Measurements from ENCODE around the gene RNF187.

RNF187 gene

GRCh38 chr1:228543396-228543795 is 56.2 kb downstream of the RNF187 start (continued):
- TF ChIP-seq, protein P1, sequence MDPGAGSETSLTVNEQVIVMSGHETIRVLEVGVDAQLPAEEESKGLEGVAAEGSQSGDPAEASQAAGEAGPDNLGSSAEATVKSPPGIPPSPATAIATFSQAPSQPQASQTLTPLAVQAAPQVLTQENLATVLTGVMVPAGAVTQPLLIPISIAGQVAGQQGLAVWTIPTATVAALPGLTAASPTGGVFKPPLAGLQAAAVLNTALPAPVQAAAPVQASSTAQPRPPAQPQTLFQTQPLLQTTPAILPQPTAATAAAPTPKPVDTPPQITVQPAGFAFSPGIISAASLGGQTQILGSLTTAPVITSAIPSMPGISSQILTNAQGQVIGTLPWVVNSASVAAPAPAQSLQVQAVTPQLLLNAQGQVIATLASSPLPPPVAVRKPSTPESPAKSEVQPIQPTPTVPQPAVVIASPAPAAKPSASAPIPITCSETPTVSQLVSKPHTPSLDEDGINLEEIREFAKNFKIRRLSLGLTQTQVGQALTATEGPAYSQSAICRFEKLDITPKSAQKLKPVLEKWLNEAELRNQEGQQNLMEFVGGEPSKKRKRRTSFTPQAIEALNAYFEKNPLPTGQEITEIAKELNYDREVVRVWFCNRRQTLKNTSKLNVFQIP (CRISPR knock-in tag; IDR thresholded peaks at IDR 0.05; ENCODE audit: borderline replicate concordance, low read depth) = no peak
- no peak for TF ChIP-seq ISL1 (CRISPR knock-in tag; IDR thresholded peaks at IDR 0.05)
- no peak for TF ChIP-seq RARB (CRISPR knock-in tag; IDR thresholded peaks at IDR 0.05)
- TF ChIP-seq ZNF565 (CRISPR knock-in tag; conservative IDR thresholded peaks at IDR 0.05; ENCODE audit: low read depth) = no peak
- no peak for TF ChIP-seq GLIS3 (CRISPR knock-in tag; IDR thresholded peaks at IDR 0.05)

DNA sequence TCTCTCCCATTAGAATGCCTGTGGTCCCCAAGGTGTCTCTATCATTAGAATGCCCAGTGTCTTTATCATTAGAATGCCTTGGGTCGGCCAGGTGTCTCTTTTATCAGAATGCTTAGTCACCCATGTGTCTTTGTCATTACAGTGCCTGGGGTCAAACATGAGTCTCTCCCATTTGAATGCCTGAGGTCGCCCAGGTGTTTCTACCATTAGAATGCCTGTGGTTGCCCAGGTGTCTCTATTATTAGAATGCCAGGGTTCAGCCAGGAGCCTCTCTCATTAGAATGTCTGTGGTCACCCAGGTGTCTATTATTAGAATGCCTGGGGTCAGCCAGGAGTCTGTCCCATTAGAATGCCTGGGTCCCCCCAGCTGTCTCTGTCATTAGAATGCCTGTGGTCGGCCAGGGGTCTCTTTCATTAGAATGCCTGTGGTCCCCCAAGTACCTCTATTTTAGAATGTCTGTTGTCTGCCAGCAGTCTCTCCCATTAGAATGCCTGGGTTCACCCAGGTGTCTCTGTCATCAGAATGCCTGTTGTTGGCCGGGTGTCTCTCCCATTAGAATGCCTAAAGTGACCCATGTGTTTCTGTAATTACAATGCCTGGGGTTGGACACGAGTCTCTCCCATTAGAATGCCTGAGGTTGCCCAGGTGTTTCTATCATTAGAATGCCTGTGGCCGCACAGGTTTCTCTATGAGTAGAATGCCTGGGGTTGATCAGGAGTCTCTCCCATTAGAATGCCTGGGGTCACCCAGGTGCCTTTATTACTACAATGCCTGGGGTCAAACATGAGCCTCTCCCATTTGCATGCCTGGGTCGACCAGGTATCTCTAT is 57.1 kb downstream of the RNF187 start:
- no peak for ATAC-seq
- TF ChIP-seq ZFP30 (CRISPR knock-in tag; IDR thresholded peaks at IDR 0.05) = no peak
- TF ChIP-seq ISL1 (CRISPR knock-in tag; IDR thresholded peaks at IDR 0.05) = no peak
- no peak for TF ChIP-seq BACH2 (CRISPR knock-in tag; IDR thresholded peaks at IDR 0.05; ENCODE audit: borderline replicate concordance)
- no peak for TF ChIP-seq CSDC2 (CRISPR knock-in tag; IDR thresholded peaks at IDR 0.05)
- TF ChIP-seq RARB (CRISPR knock-in tag; IDR thresholded peaks at IDR 0.05) = no peak
- TF ChIP-seq, protein P1 (CRISPR knock-in tag; IDR thresholded peaks at IDR 0.05; ENCODE audit: borderline replicate concordance, low read depth) = no peak
- TF ChIP-seq CREB5 (CRISPR knock-in tag; IDR thresholded peaks at IDR 0.05; ENCODE audit: low read depth) = no peak
- no peak for TF ChIP-seq ZFP3 (CRISPR knock-in tag; IDR thresholded peaks at IDR 0.05)
- TF ChIP-seq TOX (CRISPR knock-in tag; IDR thresholded peaks at IDR 0.05; ENCODE audit: borderline replicate concordance) = no peak
- TF ChIP-seq TCF4 (CRISPR knock-in tag; IDR thresholded peaks at IDR 0.05; ENCODE audit: borderline replicate concordance) = no peak
- TF ChIP-seq, protein P2, sequence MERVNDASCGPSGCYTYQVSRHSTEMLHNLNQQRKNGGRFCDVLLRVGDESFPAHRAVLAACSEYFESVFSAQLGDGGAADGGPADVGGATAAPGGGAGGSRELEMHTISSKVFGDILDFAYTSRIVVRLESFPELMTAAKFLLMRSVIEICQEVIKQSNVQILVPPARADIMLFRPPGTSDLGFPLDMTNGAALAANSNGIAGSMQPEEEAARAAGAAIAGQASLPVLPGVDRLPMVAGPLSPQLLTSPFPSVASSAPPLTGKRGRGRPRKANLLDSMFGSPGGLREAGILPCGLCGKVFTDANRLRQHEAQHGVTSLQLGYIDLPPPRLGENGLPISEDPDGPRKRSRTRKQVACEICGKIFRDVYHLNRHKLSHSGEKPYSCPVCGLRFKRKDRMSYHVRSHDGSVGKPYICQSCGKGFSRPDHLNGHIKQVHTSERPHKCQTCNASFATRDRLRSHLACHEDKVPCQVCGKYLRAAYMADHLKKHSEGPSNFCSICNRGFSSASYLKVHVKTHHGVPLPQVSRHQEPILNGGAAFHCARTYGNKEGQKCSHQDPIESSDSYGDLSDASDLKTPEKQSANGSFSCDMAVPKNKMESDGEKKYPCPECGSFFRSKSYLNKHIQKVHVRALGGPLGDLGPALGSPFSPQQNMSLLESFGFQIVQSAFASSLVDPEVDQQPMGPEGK (CRISPR knock-in tag; IDR thresholded peaks at IDR 0.05; ENCODE audit: borderline replicate concordance) = no peak
- TF ChIP-seq ZNF565 (CRISPR knock-in tag; conservative IDR thresholded peaks at IDR 0.05; ENCODE audit: low read depth) = no peak
- no peak for TF ChIP-seq ZC3H10 (CRISPR knock-in tag; IDR thresholded peaks at IDR 0.05)
- no peak for TF ChIP-seq OSR1 (CRISPR knock-in tag; IDR thresholded peaks at IDR 0.05)
- TF ChIP-seq PPARA (CRISPR knock-in tag; IDR thresholded peaks at IDR 0.05; ENCODE audit: borderline replicate concordance) = no peak

DNA sequence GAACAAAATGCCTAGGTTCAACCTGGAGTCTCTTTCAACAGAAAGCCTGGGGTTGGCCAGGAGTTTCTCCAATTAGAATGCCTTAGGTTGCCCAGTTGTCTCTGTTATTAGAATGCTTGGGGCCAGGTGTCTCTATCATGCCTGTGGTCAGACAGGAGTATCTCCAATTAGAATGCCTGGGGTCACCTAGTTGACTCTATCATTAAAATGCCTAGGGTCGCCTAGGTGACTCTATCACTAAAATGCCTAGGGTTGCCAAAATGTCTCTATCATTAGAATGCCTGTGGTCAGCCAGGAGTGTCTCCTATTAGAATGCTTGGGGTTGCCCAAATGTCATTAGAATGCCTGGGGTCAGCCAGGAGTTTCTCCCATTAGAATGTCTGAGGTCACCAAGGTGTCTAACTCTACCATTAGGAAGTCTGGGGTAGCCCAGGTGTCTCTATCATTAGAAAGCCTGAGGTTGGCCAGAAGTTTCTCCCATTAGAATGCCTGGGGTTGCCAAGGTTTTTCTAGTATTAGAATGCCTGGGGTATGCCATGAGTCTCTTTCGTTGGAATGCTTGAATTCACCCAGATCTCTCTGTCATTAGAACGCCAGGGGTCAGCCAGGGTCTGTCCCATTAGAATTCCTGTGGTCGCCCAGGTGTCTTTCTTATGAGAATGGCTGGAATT is 57.9 kb downstream of the RNF187 start:
- TF ChIP-seq, protein P2 (CRISPR knock-in tag; IDR thresholded peaks at IDR 0.05; ENCODE audit: borderline replicate concordance) = no peak
- no peak for TF ChIP-seq CSDC2 (CRISPR knock-in tag; IDR thresholded peaks at IDR 0.05)
- TF ChIP-seq ESRRG (CRISPR knock-in tag; IDR thresholded peaks at IDR 0.05) = no peak
- no peak for TF ChIP-seq TCF4 (CRISPR knock-in tag; IDR thresholded peaks at IDR 0.05; ENCODE audit: borderline replicate concordance)
- no peak for TF ChIP-seq CREB5 (CRISPR knock-in tag; IDR thresholded peaks at IDR 0.05; ENCODE audit: low read depth)
- no peak for TF ChIP-seq ZNF565 (CRISPR knock-in tag; conservative IDR thresholded peaks at IDR 0.05; ENCODE audit: low read depth)
- no peak for TF ChIP-seq BACH2 (CRISPR knock-in tag; IDR thresholded peaks at IDR 0.05; ENCODE audit: borderline replicate concordance)
- no peak for TF ChIP-seq ISL1 (CRISPR knock-in tag; IDR thresholded peaks at IDR 0.05)
- TF ChIP-seq, protein P1 (CRISPR knock-in tag; IDR thresholded peaks at IDR 0.05; ENCODE audit: borderline replicate concordance, low read depth) = no peak
- TF ChIP-seq, protein P3, sequence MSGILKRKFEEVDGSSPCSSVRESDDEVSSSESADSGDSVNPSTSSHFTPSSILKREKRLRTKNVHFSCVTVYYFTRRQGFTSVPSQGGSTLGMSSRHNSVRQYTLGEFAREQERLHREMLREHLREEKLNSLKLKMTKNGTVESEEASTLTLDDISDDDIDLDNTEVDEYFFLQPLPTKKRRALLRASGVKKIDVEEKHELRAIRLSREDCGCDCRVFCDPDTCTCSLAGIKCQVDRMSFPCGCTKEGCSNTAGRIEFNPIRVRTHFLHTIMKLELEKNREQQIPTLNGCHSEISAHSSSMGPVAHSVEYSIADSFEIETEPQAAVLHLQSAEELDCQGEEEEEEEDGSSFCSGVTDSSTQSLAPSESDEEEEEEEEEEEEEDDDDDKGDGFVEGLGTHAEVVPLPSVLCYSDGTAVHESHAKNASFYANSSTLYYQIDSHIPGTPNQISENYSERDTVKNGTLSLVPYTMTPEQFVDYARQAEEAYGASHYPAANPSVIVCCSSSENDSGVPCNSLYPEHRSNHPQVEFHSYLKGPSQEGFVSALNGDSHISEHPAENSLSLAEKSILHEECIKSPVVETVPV (CRISPR knock-in tag; IDR thresholded peaks at IDR 0.05) = no peak
- TF ChIP-seq PPARA (CRISPR knock-in tag; IDR thresholded peaks at IDR 0.05; ENCODE audit: borderline replicate concordance) = no peak
- no peak for TF ChIP-seq ZFP30 (CRISPR knock-in tag; IDR thresholded peaks at IDR 0.05)
- TF ChIP-seq GLIS3 (CRISPR knock-in tag; IDR thresholded peaks at IDR 0.05) = no peak
- no peak for TF ChIP-seq OSR1 (CRISPR knock-in tag; IDR thresholded peaks at IDR 0.05)
- TF ChIP-seq SNAI2 (CRISPR knock-in tag; IDR thresholded peaks at IDR 0.05) = no peak
- no peak for ATAC-seq

Measured in SK-N-SH treated with all-trans-retinoic acid at 6 μM for 48 hours (cell line).